ENCODE measurements around the gene GALNT16.

GALNT16 gene

GRCh38 chr14:69318901-69319475 lies 59.0 kb downstream of the GALNT16 start:
- DNase-seq = no peak

DNA sequence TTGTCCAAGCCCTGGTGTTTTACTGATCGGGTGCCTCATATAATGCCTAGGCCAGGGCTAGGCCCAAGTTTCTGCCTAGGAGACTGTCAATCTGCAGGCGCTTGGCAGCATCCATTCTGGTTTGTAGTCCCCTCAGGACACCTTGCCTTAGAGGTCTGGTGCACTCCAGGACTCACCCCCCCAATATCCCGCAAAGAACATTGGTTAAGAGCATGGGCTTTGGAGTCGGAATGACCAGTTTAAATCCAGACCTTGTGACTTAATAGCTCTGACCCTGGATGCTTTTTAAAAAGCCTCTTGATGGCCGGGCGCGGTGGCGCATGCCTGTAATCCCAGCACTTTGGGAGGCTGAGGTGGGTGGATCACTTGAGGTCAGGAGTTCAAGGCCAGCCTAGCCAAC lies 60.0 kb downstream of the GALNT16 start:
- DNase-seq = no peak

DNA sequence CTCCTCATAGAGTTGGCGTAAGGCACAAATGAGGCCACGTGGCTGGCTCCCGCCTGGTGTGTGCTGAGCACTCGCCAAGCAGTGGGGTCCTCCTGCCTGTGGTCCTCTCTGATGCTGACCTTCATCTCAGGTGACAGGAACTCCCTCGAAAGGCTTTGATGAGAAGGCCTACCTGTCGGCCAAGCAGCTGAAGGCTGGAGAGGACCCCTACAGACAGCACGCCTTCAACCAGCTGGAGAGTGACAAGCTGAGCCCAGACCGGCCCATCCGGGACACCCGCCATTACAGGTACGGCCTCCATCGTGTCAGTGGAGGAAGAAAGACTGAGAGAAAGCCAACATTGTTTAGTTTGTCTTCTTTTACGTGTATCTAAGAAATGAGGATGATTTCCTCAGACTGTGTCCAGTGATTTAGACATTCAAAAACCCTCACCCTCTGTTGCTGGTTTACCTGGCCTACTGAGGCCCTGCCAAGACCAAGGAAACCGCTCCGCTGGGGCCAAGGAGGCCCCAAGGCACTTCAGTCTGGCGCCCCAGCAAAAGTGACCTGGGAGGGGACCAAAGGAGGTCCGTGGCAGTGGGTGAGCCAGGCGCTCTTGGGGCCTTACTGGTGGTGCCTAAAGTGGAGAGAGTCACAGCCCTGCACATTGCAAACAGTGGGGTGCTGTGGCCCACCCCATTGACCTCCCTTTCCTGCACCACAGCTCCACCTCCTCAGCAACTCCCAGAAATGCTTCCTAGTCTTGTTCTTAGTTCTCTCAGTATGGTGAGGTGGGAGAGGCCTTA lies 60.8 kb downstream of the GALNT16 start:
- DNase-seq = no peak

DNA sequence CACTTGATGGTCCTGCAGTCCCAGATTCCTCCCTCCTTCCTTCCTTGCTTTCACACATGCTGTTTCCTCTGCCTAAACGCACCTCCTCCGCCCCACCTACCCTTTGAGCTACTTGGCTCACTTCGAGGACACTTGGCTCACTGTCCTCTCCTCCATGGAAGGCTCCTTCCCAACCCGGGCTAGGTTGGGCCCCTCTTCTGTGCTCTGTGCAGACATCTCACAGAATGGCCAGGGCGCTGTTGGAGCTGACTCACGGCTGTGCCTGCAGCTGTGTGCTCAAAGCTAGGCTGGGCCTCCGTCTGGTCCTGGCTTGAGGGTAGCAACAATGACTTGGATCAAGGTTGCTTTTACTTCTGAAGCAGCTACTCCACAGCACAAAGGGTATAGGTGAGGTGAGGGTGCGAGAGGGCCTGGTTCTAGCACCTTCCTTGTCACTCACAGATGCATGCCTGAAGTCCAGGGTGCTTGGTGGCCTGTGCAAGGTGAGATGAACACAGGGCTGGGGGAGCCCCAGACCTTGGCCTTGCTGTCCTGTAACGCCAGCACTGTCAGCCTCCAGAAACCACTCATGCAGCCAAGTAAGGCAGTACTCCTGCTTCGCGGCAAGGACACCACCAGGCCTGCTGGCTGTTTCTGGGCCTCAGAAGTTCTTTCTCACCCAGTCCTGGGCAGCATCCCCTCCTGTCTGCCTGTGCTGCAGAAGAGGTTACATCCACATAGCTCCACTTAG lies 61.8 kb downstream of the GALNT16 start:
- DNase-seq = no peak

DNA sequence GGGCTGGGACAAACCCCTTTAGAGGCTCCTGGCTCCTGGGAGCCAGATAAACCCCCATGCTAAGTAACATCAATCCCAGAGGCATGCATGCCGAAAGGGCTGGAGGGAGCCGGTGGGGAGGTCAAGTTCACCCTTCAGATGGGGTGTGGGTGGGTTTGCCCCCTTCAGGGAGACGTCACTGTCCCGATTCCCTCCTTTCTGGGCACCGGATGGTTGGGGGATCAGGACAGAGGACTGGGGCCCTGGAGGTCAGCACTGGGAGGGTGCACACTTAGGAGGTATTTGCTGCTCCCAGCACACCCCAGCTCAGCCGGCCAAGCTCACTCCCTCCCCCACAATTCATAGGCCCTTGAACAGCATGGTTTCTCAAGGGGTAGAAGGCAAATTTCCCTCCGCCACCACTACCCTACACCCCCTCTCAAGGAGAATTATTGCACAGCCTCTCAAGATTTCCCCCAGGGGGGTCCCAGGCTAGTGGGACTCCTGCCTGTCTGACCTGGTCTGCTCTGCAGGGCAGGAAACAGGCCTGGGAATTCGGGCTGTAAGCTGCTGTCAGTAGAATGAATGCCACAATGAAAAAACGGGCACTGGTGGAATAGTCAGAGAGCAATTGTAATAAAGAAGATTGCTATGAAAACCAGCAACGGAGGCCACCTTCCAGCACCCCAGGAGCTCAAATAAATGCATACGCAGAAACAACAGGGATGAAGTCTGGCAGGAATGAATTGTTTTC lies 63.5 kb downstream of the GALNT16 start:
- no peak for DNase-seq

GRCh38 chr14:69323999-69324282 lies 64.0 kb downstream of the GALNT16 start:
- DNase-seq = no peak

- DNase-seq = no peak
These were observed 64.5 kb downstream of the GALNT16 start for GRCh38 chr14:69324341-69324931.

- DNase-seq = no peak
These were observed 65.1 kb downstream of the GALNT16 start for GRCh38 chr14:69325086-69325485.

DNA sequence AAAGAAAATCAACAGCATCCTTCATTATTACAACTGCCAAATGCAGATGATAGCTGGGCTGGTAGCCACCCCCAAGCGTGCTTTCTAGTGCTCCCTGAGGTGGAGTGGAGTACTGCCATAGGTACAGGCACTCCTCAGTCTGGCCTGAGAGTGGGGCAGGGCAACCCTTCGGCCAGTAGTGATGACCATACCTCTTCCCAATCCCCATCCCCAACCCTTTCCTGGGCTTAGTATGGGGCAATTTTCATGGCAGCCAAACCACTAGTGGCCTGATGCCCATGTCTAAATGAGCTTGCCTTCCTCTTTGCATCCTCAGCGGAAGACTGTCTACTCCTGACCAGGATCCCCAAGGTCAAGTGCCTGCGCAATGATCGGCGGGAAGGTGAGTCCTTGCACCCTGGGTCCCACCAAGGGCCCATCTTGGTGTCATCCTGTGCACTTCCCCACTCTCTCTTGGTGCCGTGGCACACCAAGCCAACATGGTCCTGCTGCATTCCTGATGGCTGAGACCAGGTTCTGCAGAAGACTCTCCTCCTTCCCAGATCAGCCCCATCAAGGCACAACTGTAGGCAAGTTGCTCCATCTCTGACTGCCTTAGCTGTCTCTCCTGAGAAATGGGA lies 65.8 kb downstream of the GALNT16 start:
- no peak for DNase-seq

DNA sequence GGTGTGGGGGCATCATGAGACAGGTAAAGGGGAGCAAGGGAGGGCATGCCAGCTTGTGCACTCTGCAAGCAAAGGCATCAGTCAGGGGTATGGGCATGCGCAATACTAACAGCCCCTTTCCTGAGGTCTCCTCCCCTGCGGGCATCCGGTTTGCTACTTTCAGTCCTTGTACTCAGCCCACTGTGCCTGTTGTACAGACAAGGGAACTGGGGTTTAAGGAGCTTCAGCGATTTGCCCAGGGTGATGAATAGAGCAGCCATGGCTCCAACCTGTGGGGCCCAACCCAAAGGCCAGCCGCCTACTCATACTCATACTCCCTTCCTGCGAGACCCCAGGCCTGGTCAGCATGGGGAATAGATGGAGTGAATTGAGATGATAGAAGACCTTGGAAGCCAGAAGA lies 66.7 kb downstream of the GALNT16 start:
- no peak for DNase-seq

DNA sequence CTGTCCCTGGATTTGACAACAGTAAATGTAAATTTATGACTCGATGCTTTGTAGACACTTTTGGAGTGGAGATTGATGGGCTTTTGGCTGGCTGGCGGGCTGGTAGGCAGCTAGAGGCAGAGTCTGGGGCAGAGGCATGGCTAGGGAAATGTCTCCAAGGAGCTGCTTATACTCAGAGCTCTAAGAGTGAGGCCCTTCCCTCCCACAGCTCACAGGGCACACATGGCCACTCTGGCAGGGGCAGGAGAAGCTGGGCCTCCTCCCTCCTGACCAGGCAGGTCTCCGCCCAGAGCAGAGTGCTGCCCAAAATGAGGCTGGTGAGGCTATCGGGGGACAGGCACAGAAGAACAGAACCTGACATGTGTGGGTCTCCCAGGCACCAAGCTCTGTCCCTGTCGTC lies 67.5 kb downstream of the GALNT16 start:
- DNase-seq = no peak

GRCh38 chr14:69328317-69328716 lies 68.4 kb downstream of the GALNT16 start:
- DNase-seq = no peak

GRCh38 chr14:69328765-69329164 lies 68.8 kb downstream of the GALNT16 start:
- DNase-seq = peak in 2 of 3 experiments; percentile 18 to 50

GRCh38 chr14:69331206-69331605 lies 71.2 kb downstream of the GALNT16 start:
- no peak for DNase-seq

- no peak for DNase-seq
These were observed 72.9 kb downstream of the GALNT16 start for GRCh38 chr14:69332782-69333395.

GRCh38 chr14:69333791-69334337 lies 73.9 kb downstream of the GALNT16 start:
- no peak for DNase-seq

- no peak for DNase-seq
These were observed 74.6 kb downstream of the GALNT16 start for GRCh38 chr14:69334576-69334975.

DNA sequence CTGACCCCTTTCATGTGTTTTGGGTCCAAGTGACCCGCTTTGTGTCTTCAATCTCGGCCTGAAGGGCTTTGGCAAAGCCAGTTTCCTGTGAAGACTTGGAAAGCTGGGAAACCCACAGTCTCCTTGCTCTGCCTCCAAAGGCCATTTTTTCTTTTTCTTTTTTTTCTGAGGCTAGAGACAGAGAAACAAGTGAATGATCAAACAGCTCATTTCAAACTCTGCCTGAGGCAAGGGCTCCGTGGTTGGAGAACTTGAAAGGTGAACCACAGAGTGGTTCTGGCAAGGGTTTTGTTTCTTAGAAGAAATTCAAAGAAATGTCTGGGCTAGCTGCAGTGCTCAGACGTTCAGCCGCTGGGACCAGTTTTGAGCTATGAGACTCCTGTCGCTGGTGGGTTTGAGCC lies 75.4 kb downstream of the GALNT16 start:
- DNase-seq = no peak

- DNase-seq = no peak
These were observed 78.0 kb downstream of the GALNT16 start for GRCh38 chr14:69337984-69338383.

- no peak for DNase-seq
These were observed 79.5 kb downstream of the GALNT16 start for GRCh38 chr14:69339426-69339825.

- no peak for DNase-seq
These were observed 83.1 kb downstream of the GALNT16 start for GRCh38 chr14:69342928-69343525.

DNA sequence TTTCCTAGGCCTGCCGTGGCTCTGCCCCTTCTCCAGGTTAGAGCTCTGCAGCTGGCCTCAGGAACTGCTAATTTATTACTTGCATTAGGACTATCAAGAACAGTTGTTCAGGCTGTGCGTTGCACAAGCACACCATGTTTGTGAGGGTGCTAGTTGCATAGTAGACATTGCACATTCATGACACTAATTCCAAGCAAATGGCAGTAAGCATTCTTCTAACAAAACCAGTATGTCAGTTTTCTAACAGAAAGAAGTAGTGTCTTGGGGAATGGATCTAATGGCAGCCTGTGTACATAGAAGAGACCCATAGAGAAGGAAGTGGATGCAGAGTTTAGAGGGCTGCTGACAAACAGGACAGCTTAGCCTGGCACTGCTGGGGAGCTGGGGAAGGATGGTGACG lies 84.2 kb downstream of the GALNT16 start:
- DNase-seq = no peak
